NCI-H446 treated with DMSO at 0.1 percent for 48 hours (cell line): ENCODE data around the gene ETV3.
"Not testable (repeated sequence)": the region's sequence is repeated elsewhere in the genome, so short reads cannot be mapped to it uniquely, and the experiment has no call there.

Experiments used
- DNase-seq: peaks from one replicate; lab custom pipeline; 2025; lab: John Stamatoyannopoulos, UW

Gene ETV3

GRCh38 chr1:157112186-157112867 lies 25.9 kb downstream of the ETV3 start:
- DNase-seq, result no peak

GRCh38 chr1:157111396-157112165 lies 26.6 kb downstream of the ETV3 start:
- DNase-seq, result no peak

GRCh38 chr1:157110686-157111085 lies 27.5 kb downstream of the ETV3 start:
- no peak for DNase-seq

GRCh38 chr1:157110003-157110402 lies 28.2 kb downstream of the ETV3 start:
- DNase-seq, result no peak

GRCh38 chr1:157108448-157108847 lies 29.7 kb downstream of the ETV3 start:
- no peak for DNase-seq

- no peak for DNase-seq
Measured at GRCh38 chr1:157107702-157108101, 30.5 kb downstream of the ETV3 start.

- DNase-seq, result no peak
Measured at GRCh38 chr1:157106813-157107189, 31.4 kb downstream of the ETV3 start.

GRCh38 chr1:157105988-157106812 lies 32.0 kb downstream of the ETV3 start:
- no peak for DNase-seq

- DNase-seq, result no peak
Measured at GRCh38 chr1:157105298-157105987, 32.8 kb downstream of the ETV3 start.

GRCh38 chr1:157104598-157105293 lies 33.4 kb downstream of the ETV3 start:
- DNase-seq, result no peak

- DNase-seq, result no peak
Measured at GRCh38 chr1:157103268-157103667, 34.9 kb downstream of the ETV3 start.

- DNase-seq, result no peak
Measured at GRCh38 chr1:157101149-157101548, 37.0 kb downstream of the ETV3 start.

- DNase-seq, result no peak
Measured at GRCh38 chr1:157099633-157100009, 38.6 kb downstream of the ETV3 start, which contains the start of gene ETV3L. Gene ETV3L (minus strand): TSS chr1:157099808. CDS start chr1:157099523, 285 bp downstream.

- DNase-seq, result not testable (repeated sequence)
Measured at GRCh38 chr1:157098987-157099632, 39.1 kb downstream of the ETV3 start.

GRCh38 chr1:157098519-157098918 lies 39.7 kb downstream of the ETV3 start:
- DNase-seq, result no peak

- DNase-seq, result no peak
Measured at GRCh38 chr1:157097692-157098091, 40.5 kb downstream of the ETV3 start.

GRCh38 chr1:157096881-157097280 lies 41.3 kb downstream of the ETV3 start:
- no peak for DNase-seq

GRCh38 chr1:157095551-157095950 lies 42.6 kb downstream of the ETV3 start:
- no peak for DNase-seq

- no peak for DNase-seq
Measured at GRCh38 chr1:157095091-157095490, 43.1 kb downstream of the ETV3 start.

GRCh38 chr1:157092831-157093230 lies 45.4 kb downstream of the ETV3 start:
- no peak for DNase-seq
